GM19023 (cell line): ENCODE results near the gene LRRC75A.

Experiments
- ATAC-seq: cut with Tn5 transposase; IDR thresholded peaks from one replicate; pipeline ENCODE4 v1.9.1; 2021; ENCODE audit warnings: mild to moderate bottlenecking, moderate library complexity; ENCODE audit not compliant: unreplicated experiment

The LRRC75A gene

GRCh38 chr17:16435925-16436886 is 55.8 kb downstream of the LRRC75A start:
- no peak for ATAC-seq

- no peak for ATAC-seq
Observed at GRCh38 chr17:16434662-16435061, 57.3 kb downstream of the LRRC75A start.

GRCh38 chr17:16433514-16433913 is 58.5 kb downstream of the LRRC75A start:
- no peak for ATAC-seq

GRCh38 chr17:16432017-16432416 is 60.0 kb downstream of the LRRC75A start:
- no peak for ATAC-seq

- ATAC-seq = no peak
Observed at GRCh38 chr17:16430650-16431049, 61.3 kb downstream of the LRRC75A start.

GRCh38 chr17:16429083-16429482 is 62.9 kb downstream of the LRRC75A start:
- ATAC-seq = no peak

GRCh38 chr17:16428098-16428882 is 63.7 kb downstream of the LRRC75A start:
- no peak for ATAC-seq

GRCh38 chr17:16427020-16427419 is 65.0 kb downstream of the LRRC75A start:
- no peak for ATAC-seq

GRCh38 chr17:16425698-16426659 is 66.0 kb downstream of the LRRC75A start:
- ATAC-seq = no peak

- ATAC-seq = no peak
Observed at GRCh38 chr17:16425202-16425601, 66.8 kb downstream of the LRRC75A start.

GRCh38 chr17:16423226-16423872 is 68.6 kb downstream of the LRRC75A start:
- no peak for ATAC-seq

- ATAC-seq = no peak
Observed at GRCh38 chr17:16422416-16422815, 69.6 kb downstream of the LRRC75A start.

GRCh38 chr17:16419929-16420271 is 72.1 kb downstream of the LRRC75A start:
- no peak for ATAC-seq

GRCh38 chr17:16419074-16419928 is 72.7 kb downstream of the LRRC75A start:
- ATAC-seq = peak; percentile 37

GRCh38 chr17:16418685-16419068 is 73.3 kb downstream of the LRRC75A start:
- ATAC-seq = no peak

GRCh38 chr17:16417896-16418684 is 73.9 kb downstream of the LRRC75A start:
- no peak for ATAC-seq

GRCh38 chr17:16417399-16417798 is 74.6 kb downstream of the LRRC75A start:
- no peak for ATAC-seq
